Loucy (cell line): ENCODE measurements around the gene APAF1.

Experiments used
- H2AFZ ChIP-seq: fragments of 200-600 bp; sonication (generic); 2 replicates; pipeline ENCODE4 v1.6.0; 2016; ENCODE audit warnings: antibody characterized with exemption, mild to moderate bottlenecking, low read length, moderate library complexity
- H3F3A ChIP-seq: fragments of 200-600 bp; 2 replicates; pipeline ENCODE4 v1.6.0; 2016; ENCODE audit warnings: antibody characterized with exemption, low read depth, mild to moderate bottlenecking
- H3K27me3 ChIP-seq: fragments of 200-600 bp; sonication (generic); 2 replicates; pipeline ENCODE4 v1.6.1; 2014; ENCODE audit warnings: low read length, mild to moderate bottlenecking; ENCODE audit not compliant: insufficient read depth, poor library complexity, severe bottlenecking
- H3K36me3 ChIP-seq: fragments of 200-600 bp; sonication (generic); 2 replicates; pipeline ENCODE4 v1.6.1; 2016; ENCODE audit warnings: low read length; ENCODE audit not compliant: insufficient read depth
- H3K4me1 ChIP-seq: fragments of 200-600 bp; sonication (generic); 2 replicates; pipeline ENCODE4 v1.5.1; 2014; ENCODE audit warnings: low read length, mild to moderate bottlenecking; ENCODE audit not compliant: insufficient read depth, poor library complexity, severe bottlenecking
- H3K4me2 ChIP-seq: fragments of 200-600 bp; sonication (generic); 2 replicates; pipeline ENCODE4 v1.6.0; 2014; ENCODE audit warnings: antibody characterized with exemption, low read length, low read depth, mild to moderate bottlenecking; ENCODE audit not compliant: poor library complexity, severe bottlenecking
- H3K4me3 ChIP-seq: fragments of 200-600 bp; sonication (generic); 2 replicates; pipeline ENCODE4 v1.5.1; 2014; ENCODE audit warnings: low read length, mild to moderate bottlenecking, mixed read lengths; ENCODE audit not compliant: poor library complexity, severe bottlenecking
- H3K79me2 ChIP-seq: fragments of 200-600 bp; sonication (generic); 2 replicates; pipeline ENCODE4 v1.6.1; 2014; ENCODE audit warnings: low read length; ENCODE audit not compliant: insufficient read depth
- H3K9ac ChIP-seq: fragments of 200-600 bp; sonication (generic); 2 replicates; pipeline ENCODE4 v1.6.0; 2014; ENCODE audit warnings: mild to moderate bottlenecking, low read depth, low read length, moderate library complexity; ENCODE audit not compliant: poor library complexity, severe bottlenecking
- H3K9me2 ChIP-seq: fragments of 200-600 bp; sonication (generic); replicated peaks from 2 replicates; pipeline ENCODE4 v1.6.1; 2016; ENCODE audit warnings: low read depth, low read length, mixed read lengths
- H3K9me3 ChIP-seq: fragments of 200-600 bp; sonication (generic); 2 replicates; pipeline ENCODE4 v1.6.1; 2014; ENCODE audit warnings: mild to moderate bottlenecking, antibody characterized with exemption, low read length, low read depth; ENCODE audit not compliant: insufficient read depth
- H4K20me1 ChIP-seq: fragments of 200-600 bp; sonication (generic); 2 replicates; pipeline ENCODE4 v1.6.0; 2014; ENCODE audit warnings: antibody characterized with exemption, low read length, mild to moderate bottlenecking; ENCODE audit not compliant: insufficient read depth, poor library complexity, severe bottlenecking
- CTCF ChIP-seq: fragments of 200-600 bp; sonication (generic); conservative IDR thresholded peaks from 2 replicates; pipeline ENCODE4 v1.5.1; 2014; ENCODE audit warnings: mild to moderate bottlenecking, antibody characterized with exemption, low read length
- EZH2phosphoT487 ChIP-seq: fragments of 200-600 bp; IDR thresholded peaks from 2 replicates; pipeline ENCODE4 v1.6.1; 2018; ENCODE audit warnings: antibody characterized with exemption, mild to moderate bottlenecking, moderate library complexity, borderline replicate concordance

Gene APAF1

GRCh38 chr12:98653866-98654493 is 8.9 kb downstream of the APAF1 start:
- H2AFZ ChIP-seq, result no peak overlapping the region
- H3K79me2 ChIP-seq, result no peaks in the 10 kb centered on the region
- TF ChIP-seq CTCF (peak; percentile 84), EZH2phosphoT487 (no peak)
- H3K9me3 ChIP-seq, result no peaks in the 10 kb centered on the region
- no peaks in the 10 kb centered on the region for H4K20me1 ChIP-seq
- H3K36me3 ChIP-seq, result peaks cover 13% of the 10 kb centered on the region; the same call in 1 of the 2 replicates
- no peak overlapping the region for H3K9ac ChIP-seq
- no peaks in the 10 kb centered on the region for H3F3A ChIP-seq
- H3K4me1 ChIP-seq, result peaks cover 5% of the 10 kb centered on the region
- H3K27me3 ChIP-seq, result no peaks in the 10 kb centered on the region
- H3K4me2 ChIP-seq, result no peak overlapping the region
- no peaks in the 10 kb centered on the region for H3K9me2 ChIP-seq
- H3K4me3 ChIP-seq, result no peak overlapping the region

- no peak overlapping the region for H3K4me3 ChIP-seq
- no peaks in the 10 kb centered on the region for H3K27me3 ChIP-seq
- H2AFZ ChIP-seq, result no peak overlapping the region
- H3K9me3 ChIP-seq, result no peaks in the 10 kb centered on the region
- no peaks in the 10 kb centered on the region for H3K4me1 ChIP-seq
- H3K9me2 ChIP-seq, result no peaks in the 10 kb centered on the region
- H3F3A ChIP-seq, result no peaks in the 10 kb centered on the region
- H3K36me3 ChIP-seq, result peaks cover 19% of the 10 kb centered on the region; the same call in 1 of the 2 replicates
- H3K4me2 ChIP-seq, result no peak overlapping the region
- H4K20me1 ChIP-seq, result no peaks in the 10 kb centered on the region
- TF ChIP-seq EZH2phosphoT487 (no peak), CTCF (no peak)
- no peaks in the 10 kb centered on the region for H3K79me2 ChIP-seq
- H3K9ac ChIP-seq, result no peak overlapping the region
Measured at GRCh38 chr12:98656289-98657101, 11.4 kb downstream of the APAF1 start.

GRCh38 chr12:98660521-98660920 is 15.4 kb downstream of the APAF1 start:
- H3K4me2 ChIP-seq, result no peak overlapping the region
- H2AFZ ChIP-seq, result no peak overlapping the region
- no peaks in the 10 kb centered on the region for H3K9me2 ChIP-seq
- H3K79me2 ChIP-seq, result no peaks in the 10 kb centered on the region
- H3K36me3 ChIP-seq, result peaks cover 26% of the 10 kb centered on the region; the same call in 1 of the 2 replicates
- H3K9me3 ChIP-seq, result no peaks in the 10 kb centered on the region
- no peaks in the 10 kb centered on the region for H3F3A ChIP-seq
- H3K27me3 ChIP-seq, result no peaks in the 10 kb centered on the region
- TF ChIP-seq CTCF (no peak), EZH2phosphoT487 (no peak)
- no peak overlapping the region for H3K9ac ChIP-seq
- H4K20me1 ChIP-seq, result no peaks in the 10 kb centered on the region
- H3K4me1 ChIP-seq, result no peaks in the 10 kb centered on the region
- no peak overlapping the region for H3K4me3 ChIP-seq
